ENCODE results near the gene TRAPPC10.

The TRAPPC10 gene

GRCh38 chr21:43981871-43982210 is 30.3 kb upstream of the TRAPPC10 start:
- no peak for DNase-seq (ENCODE audit: low read depth in 2 of 2)

DNA sequence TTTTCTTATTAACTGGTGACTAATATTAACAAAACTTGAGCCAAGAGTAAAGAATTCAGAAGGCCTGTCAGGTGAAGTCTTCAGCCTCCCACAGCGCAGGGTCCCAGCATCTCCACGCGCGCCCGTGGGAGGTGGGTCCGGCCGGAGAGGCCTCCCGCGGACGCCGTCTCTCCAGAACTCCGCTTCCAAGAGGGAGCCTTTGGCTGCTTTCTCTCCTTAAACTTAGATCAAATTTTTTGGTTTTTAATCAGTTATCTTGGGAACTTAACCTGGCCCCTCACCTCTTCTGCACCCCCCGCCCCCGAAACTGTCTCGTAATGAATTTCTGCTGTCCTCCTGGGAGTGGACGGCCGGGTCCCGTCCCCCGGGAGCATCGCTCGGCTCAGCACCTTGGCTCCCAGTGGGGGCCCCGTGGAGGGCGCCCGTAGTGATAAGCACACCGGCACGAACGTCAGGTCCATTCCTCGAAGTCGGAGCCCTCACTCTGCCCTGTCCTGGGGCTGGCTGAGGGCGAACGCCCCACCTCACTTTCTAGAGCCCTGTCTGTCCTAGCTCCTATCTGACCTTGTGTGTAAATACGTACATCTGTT is 29.5 kb upstream of the TRAPPC10 start:
- no peak for DNase-seq (ENCODE audit: low read depth in 2 of 2)

GRCh38 chr21:43983390-43983789 is 28.7 kb upstream of the TRAPPC10 start:
- no peak for DNase-seq (ENCODE audit: low read depth in 2 of 2)

GRCh38 chr21:43983860-43984420 is 28.2 kb upstream of the TRAPPC10 start:
- DNase-seq (ENCODE audit: low read depth in 2 of 2): no peak

DNA sequence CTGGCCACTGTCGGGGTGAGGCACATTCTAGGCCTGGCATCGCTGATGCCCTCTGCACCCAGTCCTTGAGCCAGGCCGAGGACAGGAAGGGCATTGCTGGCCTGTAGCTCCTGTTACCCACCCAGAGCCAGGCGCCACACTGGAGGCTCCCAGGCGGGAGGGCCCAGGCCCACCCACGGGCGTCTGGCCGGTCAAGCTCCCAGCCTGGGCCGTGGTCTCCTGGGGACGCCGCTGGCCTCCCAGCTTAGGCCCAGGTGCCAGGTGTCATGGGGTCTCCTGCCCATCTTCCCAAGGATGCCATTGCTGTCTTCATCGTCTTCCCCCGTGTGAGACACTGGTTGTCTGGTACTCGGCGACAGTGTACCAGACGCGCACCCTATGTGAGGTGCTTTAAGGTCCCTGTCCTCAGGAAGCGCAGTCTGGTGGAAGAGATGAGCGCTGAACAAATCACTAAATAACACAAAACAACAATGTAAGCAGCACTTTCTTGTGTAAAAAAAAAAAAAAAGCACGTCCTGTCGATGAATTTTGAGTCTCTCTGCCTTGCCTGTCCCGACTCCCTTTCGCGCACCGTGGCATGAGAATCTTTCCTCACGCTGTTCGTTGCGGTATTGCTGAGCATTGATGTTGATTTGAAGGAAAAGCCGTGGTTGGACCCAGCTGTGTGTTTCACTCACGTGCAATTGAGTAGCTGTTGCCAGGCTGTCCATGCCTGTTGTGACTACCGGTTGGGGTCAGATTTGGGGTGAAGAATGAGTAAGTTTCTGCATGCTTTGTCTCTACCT is 27.0 kb upstream of the TRAPPC10 start:
- no peak for DNase-seq (ENCODE audit: low read depth in 2 of 2)

DNA sequence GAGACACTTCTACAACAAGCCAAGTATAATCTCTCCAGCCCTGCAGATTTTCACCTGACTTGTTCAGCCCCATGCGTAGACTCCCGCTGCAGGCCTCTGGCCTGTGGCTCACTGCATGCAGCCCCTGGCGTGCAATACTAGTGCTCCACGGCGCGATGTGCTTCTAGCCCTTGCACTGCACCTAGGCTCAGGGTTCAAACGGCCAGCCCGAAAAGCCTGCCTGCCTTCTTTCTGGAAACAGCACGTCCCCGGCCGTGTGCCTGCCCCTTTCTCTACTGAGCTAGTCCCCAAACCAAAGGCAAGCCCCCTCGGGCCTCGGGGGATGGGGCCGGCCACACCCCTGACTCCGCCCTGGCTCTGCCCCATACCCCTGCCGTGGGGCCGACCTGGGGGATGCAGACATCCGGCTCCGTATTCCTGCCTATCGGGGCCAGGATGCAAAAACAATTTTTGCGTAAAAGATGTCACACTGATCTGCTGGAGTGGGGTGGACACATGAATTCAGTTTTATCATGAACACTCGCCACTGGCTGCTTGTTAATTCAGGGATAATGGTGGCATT is 26.3 kb upstream of the TRAPPC10 start:
- no peak for DNase-seq (ENCODE audit: low read depth in 2 of 2)

DNA sequence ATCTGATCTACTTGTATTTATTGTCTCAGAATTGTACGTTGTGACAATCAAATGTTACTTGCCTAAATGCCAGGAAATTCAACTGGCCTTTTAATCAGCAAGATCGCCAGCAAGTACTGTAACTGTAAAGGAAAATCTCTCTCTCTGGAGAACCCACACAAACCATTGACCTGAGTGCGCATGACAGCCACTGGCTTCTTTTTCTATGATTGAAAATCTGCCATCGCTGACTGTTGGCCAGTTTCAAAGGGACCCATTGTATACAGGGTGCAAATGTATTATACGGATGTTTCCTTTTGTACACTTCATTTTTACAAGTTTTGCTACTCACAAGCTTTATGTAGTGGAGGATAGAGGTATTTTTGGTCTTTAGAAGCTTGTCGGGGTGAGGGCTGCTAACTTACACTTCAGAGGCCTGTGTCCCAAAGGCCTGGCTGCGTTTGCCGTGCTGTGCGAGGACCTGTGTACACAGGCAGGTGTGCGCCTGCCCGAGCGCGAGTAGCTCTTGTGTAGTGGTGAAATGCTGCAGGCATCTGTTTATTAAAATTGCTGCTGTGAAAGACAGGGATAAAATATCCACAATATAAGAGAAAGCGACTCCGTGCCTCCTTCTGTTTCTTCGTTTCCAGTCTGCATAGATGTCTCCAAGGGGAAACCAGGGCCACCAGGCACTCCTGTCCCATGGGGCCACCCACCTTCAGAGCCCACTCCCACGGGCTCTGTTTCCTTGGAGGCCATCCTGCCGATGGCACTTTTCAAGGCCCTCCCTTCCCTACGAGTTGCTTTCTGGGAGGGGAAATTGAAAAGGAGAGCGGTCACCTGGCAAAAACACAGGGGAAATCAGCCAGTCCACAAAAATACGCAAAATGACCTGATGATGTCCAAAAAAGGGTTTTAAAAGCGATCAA is 25.3 kb upstream of the TRAPPC10 start:
- no peak for DNase-seq (ENCODE audit: low read depth in 2 of 2)

GRCh38 chr21:43987509-43987908 is 24.6 kb upstream of the TRAPPC10 start:
- no peak for DNase-seq (ENCODE audit: low read depth in 2 of 2)

DNA sequence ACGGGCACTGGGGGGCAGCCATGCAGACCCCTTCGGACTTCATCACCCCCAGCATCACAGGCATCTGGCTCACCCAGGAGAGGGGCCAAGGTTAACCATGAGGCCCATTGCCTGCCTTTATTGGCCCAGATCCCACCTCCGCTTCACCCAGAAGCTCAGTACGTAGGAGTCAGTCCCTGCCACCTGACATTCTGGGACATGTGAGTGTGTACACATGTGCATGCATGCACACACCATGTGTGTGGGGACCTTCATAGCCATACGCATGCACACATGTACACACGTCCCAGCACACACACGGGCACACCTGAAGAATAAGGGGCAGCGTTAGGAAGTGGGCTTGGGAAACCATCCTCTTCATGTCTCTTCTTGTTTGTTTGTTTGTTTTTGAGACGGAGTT is 24.1 kb upstream of the TRAPPC10 start:
- no peak for DNase-seq (ENCODE audit: low read depth in 2 of 2)

DNA sequence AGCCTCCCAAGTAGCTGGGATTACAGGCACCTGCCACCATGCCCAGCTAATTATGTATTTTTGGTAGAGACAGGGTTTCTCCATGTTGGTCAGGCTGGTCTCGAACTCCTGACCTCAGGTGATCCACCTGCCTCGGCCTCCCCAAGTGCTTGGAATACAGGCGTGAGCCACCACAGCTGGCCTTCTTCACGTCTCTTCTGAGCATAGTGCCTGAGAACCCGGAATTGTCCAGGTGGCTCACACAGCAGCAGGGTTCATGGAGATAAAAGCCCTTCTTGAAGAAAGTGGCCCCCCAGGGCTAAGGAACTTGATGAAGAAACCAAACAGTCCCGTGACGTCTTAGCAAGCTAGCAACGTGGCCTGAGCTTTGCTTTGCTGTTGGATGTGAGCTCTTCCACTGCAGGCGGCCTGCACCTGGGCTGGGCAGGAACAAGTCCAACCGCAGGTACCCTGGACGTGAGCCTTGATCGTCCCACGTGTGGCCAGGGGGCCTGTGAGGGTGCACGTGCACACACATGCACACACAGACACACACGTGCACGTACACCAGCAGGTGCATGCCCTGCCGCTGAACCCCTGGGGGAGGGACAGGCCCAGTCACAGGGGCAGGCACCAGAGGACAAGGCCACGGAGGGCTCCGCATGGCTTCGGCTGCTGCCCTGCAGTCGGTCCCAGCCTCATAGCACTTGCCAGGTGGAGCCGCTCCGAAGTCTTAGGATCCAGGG is 23.4 kb upstream of the TRAPPC10 start:
- no peak for DNase-seq (ENCODE audit: low read depth in 2 of 2)

DNA sequence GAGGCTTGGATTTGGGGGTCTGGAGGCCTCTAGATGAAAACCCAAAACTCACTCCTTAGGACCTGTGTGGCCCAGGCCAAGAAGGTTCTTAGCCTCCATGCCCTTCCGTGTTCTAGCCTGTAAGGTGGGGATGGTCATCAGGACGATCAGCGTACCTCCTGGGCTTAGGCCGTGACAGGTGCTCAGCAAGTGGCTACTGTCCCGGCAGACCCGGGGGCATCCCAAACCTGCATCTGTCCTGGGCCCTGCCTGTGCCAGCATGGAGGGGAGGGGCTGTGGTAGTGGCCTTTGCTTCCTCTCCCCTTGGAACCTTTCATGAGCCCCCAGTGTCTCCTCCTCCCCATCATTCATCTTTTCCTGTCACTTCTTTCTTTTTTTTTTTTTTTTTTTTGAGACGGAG is 22.7 kb upstream of the TRAPPC10 start:
- DNase-seq (ENCODE audit: low read depth in 2 of 2): no peak

- DNase-seq (ENCODE audit: low read depth in 2 of 2): no peak
Measured at GRCh38 chr21:43991447-43991991, 20.6 kb upstream of the TRAPPC10 start.

DNA sequence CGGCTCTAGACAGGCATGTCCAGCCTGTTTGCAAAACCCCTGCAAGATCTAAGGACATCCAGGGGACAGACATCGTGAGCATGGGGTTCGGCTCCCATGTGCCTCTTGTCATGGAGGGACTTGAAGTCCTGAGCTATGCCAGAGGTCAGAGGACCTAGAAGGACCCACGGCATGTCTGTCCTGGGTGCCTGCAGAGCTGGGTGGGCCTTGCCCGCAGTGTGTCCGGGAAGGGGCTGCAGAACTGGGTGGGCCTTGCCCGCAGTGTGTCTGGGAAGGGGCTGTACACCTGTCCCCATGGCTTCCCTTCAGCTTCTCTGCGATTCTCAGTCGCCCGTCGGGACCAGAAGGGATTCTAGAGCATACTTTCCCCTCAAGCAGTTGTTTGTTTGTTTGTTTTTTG is 20.0 kb upstream of the TRAPPC10 start:
- no peak for DNase-seq (ENCODE audit: low read depth in 2 of 2)

DNA sequence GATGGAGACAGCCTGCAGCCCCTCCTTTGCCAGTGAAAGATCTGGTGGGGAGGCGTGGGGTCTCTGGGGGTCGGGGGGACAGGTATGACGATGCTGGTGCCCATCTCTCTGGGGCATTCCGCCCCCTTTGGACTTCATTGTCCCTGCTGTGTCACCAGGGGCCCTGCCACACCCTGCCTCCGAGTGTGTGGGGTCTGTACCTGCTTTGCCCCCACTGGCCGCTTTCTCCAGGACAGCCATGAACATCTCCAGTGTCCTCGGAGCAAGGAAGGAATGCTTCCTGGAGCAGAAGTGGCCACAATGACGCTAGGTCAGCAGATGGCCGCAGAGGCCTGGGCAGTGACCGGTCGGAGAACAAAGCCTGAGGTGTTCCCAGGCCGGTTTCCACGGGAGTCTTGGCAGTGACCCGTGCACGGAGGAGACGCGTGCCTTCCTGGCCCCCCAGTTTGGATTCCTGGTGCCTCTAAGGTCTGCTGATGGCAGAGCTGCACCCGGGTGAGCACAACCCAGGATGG is 18.6 kb upstream of the TRAPPC10 start:
- no peak for DNase-seq (ENCODE audit: low read depth in 2 of 2)

DNA sequence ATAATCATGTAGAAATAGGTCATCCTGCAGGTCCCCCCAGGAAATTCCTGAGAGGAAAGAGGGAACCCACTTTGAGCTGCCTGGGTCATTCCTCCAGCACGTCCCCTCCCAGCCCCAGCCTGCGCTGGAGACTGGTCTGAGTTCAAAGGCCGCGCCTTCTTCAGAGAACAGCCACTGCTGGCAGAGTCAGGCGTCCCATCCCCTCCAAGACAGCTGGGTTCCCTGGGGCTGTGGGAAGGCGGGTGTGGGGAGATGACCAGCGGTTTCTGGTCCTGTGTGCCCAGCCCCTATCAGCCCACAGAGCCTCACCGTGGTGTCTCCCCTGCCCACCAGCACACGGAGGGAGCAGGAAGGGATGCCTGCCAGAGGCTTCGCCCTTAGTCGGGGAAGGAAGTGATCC is 18.0 kb upstream of the TRAPPC10 start:
- no peak for DNase-seq (ENCODE audit: low read depth in 2 of 2)

DNA sequence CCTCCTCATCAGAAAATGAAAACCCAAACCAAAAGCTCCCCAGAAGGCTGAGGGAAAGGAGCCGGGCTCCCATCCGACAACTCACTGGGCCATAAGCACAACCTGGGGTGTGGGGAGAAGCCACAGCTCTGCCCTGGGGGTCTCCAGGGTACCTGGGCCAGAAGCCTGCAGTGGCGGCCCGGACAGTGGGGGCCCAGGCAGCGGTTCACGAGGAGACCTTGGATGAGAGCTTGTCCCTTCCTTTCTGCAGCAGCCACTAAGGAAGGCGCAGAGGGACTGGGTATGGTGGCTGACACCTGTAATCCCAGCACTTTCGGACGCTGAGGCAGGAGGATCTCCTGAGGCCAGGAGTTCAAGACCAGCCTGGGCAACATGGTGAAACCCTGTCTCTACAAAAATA is 17.5 kb upstream of the TRAPPC10 start:
- no peak for DNase-seq (ENCODE audit: low read depth in 2 of 2)

GRCh38 chr21:43995521-43996105 is 16.5 kb upstream of the TRAPPC10 start:
- DNase-seq (ENCODE audit: low read depth in 2 of 2): no peak

- DNase-seq (ENCODE audit: low read depth in 2 of 2): no peak
Measured at GRCh38 chr21:43997766-43998742, 14.1 kb upstream of the TRAPPC10 start.

- no peak for DNase-seq (ENCODE audit: low read depth in 2 of 2)
Measured at GRCh38 chr21:44000360-44000759, 11.7 kb upstream of the TRAPPC10 start.

Measured in stimulated activated CD4-positive, alpha-beta T cell treated with anti-CD3 and anti-CD28 coated beads, Interleukin-15, amount 100 ng/mL, for 48 hours (primary cell).